Activated naive CD4-positive, alpha-beta T cell treated with anti-CD3 and anti-CD28 coated beads for 36 hours (primary cell): ENCODE data around the gene CBX4. TPM values are rescaled to one million over a fixed set of nuclear protein-coding genes. Genes with fewer than 3 reads are reported as not detected.

ENCODE experiments used
- CTCF ChIA-PET: fragments of 350-600 bp; sonication (Branson Sonifier 250); formaldehyde crosslinking; loops from one replicate; lab custom pipeline; 2021; ENCODE audit warnings: antibody characterized with exemption; lab: Charles Lee
- DNase-seq: peaks from one replicate; pipeline ENCODE4 v3.0.0-alpha.2; 2020
- H3K27ac Mint-ChIP-seq: one replicate; pipeline ENCODE4 v1.8.0; 2021; ENCODE audit warnings: mild to moderate bottlenecking, mixed read lengths
- H3K27me3 Mint-ChIP-seq: one replicate; pipeline ENCODE4 v1.8.0; 2021; ENCODE audit warnings: low read depth, mixed read lengths
- H3K36me3 Mint-ChIP-seq: one replicate; pipeline ENCODE4 v1.8.0; 2021; ENCODE audit warnings: low read depth, mixed read lengths
- H3K4me1 Mint-ChIP-seq: one replicate; pipeline ENCODE4 v1.8.0; 2021; ENCODE audit warnings: low read depth, mixed read lengths
- H3K4me3 Mint-ChIP-seq: one replicate; pipeline ENCODE4 v1.8.0; 2021; ENCODE audit warnings: mild to moderate bottlenecking, moderate library complexity, mixed read lengths
- H3K9me3 Mint-ChIP-seq: one replicate; pipeline ENCODE4 v1.8.0; 2021; ENCODE audit warnings: mixed read lengths
- intact Hi-C: fragments of 100-400 bp; cut with micrococcal nuclease; formaldehyde crosslinking; loops from one replicate; pipeline ENCODE4 v1.15.1; 2023
- total RNA-seq, 2 experiments: library from RNA; stranded (reverse); gene quantifications; one replicate each; pipeline ENCODE4 v1.2.3, GENCODE V29; 2021

Gene CBX4
- total RNA-seq, 2 experiments from 2014 or later: 22.7 to 26.3 TPM

- CTCF ChIA-PET: interaction anchor here (0.7 to 1.7 kb wide), 2 partner anchors 10 to 164 kb away, joined by 3 to 4 read pairs; no protein-coding TSS in a partner anchor
- Mint-ChIP-seq H3K9me3 (no peaks in the 10 kb centered on the region), H3K4me3 (no peak overlapping the region), H3K27ac (no peak overlapping the region), H3K36me3 (no peaks in the 10 kb centered on the region), H3K27me3 (peaks cover 7% of the 10 kb centered on the region), H3K4me1 (peaks cover 4% of the 10 kb centered on the region)
- intact Hi-C loops: no loop called here
- no peak for DNase-seq
Observed at GRCh38 chr17:79821331-79822095, 17.7 kb downstream of the CBX4 start.

- CTCF ChIA-PET: interaction anchor here (1.7 kb wide), 1 partner anchor 9 kb away, joined by 4 read pairs; no protein-coding TSS in a partner anchor
- Mint-ChIP-seq H3K9me3 (no peaks in the 10 kb centered on the region), H3K27ac (no peak overlapping the region), H3K36me3 (no peaks in the 10 kb centered on the region), H3K4me3 (no peak overlapping the region), H3K27me3 (peaks cover 12% of the 10 kb centered on the region), H3K4me1 (no peaks in the 10 kb centered on the region)
- intact Hi-C loops: no loop called here
- DNase-seq: no peak
Observed at GRCh38 chr17:79820959-79821330, 18.3 kb downstream of the CBX4 start.

- H3K4me3 Mint-ChIP-seq: no peak overlapping the region
- intact Hi-C loops: no loop called here
- no peaks in the 10 kb centered on the region for H3K36me3 Mint-ChIP-seq
- no peak overlapping the region for H3K27ac Mint-ChIP-seq
- CTCF ChIA-PET: interaction anchor here (0.6 to 3.2 kb wide), 3 partner anchors 12 to 36 kb away, joined by 3 to 14 read pairs (median 4); no protein-coding TSS in a partner anchor
- no peak for DNase-seq
- H3K27me3 Mint-ChIP-seq: peaks cover 13% of the 10 kb centered on the region
- no peaks in the 10 kb centered on the region for H3K4me1 Mint-ChIP-seq
- H3K9me3 Mint-ChIP-seq: no peaks in the 10 kb centered on the region
Observed at GRCh38 chr17:79819534-79820276, 19.5 kb downstream of the CBX4 start.

GRCh38 chr17:79819085-79819484 lies 20.2 kb downstream of the CBX4 start:
- peaks cover 5% of the 10 kb centered on the region for H3K4me1 Mint-ChIP-seq
- H3K4me3 Mint-ChIP-seq: no peak overlapping the region
- CTCF ChIA-PET: interaction anchor here (0.6 to 3.2 kb wide), 3 partner anchors 11 to 36 kb away, joined by 3 to 14 read pairs (median 4); no protein-coding TSS in a partner anchor
- H3K36me3 Mint-ChIP-seq: no peaks in the 10 kb centered on the region
- peaks cover 18% of the 10 kb centered on the region for H3K27me3 Mint-ChIP-seq
- no peak for DNase-seq
- no peaks in the 10 kb centered on the region for H3K9me3 Mint-ChIP-seq
- H3K27ac Mint-ChIP-seq: no peak overlapping the region
- intact Hi-C loops: no loop called here

GRCh38 chr17:79818026-79818758 lies 21.0 kb downstream of the CBX4 start:
- Mint-ChIP-seq H3K36me3 (no peaks in the 10 kb centered on the region), H3K27ac (no peak overlapping the region)
- intact Hi-C loops: no loop called here

GRCh38 chr17:79815836-79816461 lies 23.3 kb downstream of the CBX4 start:
- H3K4me3 Mint-ChIP-seq: no peak overlapping the region
- no peak overlapping the region for H3K27ac Mint-ChIP-seq
- peaks cover 17% of the 10 kb centered on the region for H3K4me1 Mint-ChIP-seq
- H3K36me3 Mint-ChIP-seq: no peaks in the 10 kb centered on the region
- CTCF ChIA-PET: no interaction called here
- H3K9me3 Mint-ChIP-seq: no peaks in the 10 kb centered on the region
- peaks cover 31% of the 10 kb centered on the region for H3K27me3 Mint-ChIP-seq
- DNase-seq: no peak
- intact Hi-C loops: no loop called here

More at GRCh38 chr17:79818026-79818758, 21.0 kb downstream of the CBX4 start:
- peaks cover 19% of the 10 kb centered on the region for H3K27me3 Mint-ChIP-seq
- no peak overlapping the region for H3K4me3 Mint-ChIP-seq
- CTCF ChIA-PET: interaction anchor here (0.5 to 3.2 kb wide), 4 partner anchors 11 to 662 kb away, joined by 3 to 14 read pairs (median 4); no protein-coding TSS in a partner anchor
- DNase-seq: no peak
- no peaks in the 10 kb centered on the region for H3K9me3 Mint-ChIP-seq
- H3K4me1 Mint-ChIP-seq: peaks cover 6% of the 10 kb centered on the region

- H3K4me1 Mint-ChIP-seq: peaks cover 20% of the 10 kb centered on the region
Observed at GRCh38 chr17:79814974-79815835, 24.0 kb downstream of the CBX4 start.

GRCh38 chr17:79814127-79814973 lies 24.9 kb downstream of the CBX4 start:
- CTCF ChIA-PET: interaction anchor here (1.5 kb wide), 1 partner anchor 21 kb away, joined by 3 read pairs; no protein-coding TSS in a partner anchor
- intact Hi-C loops: no loop called here
- no peak for DNase-seq
- peak overlapping the region; percentile 11 for H3K4me3 Mint-ChIP-seq
- peaks cover 22% of the 10 kb centered on the region for H3K4me1 Mint-ChIP-seq
- H3K27ac Mint-ChIP-seq: no peak overlapping the region
- H3K27me3 Mint-ChIP-seq: peaks cover 35% of the 10 kb centered on the region
- H3K36me3 Mint-ChIP-seq: no peaks in the 10 kb centered on the region
- H3K9me3 Mint-ChIP-seq: no peaks in the 10 kb centered on the region

More at GRCh38 chr17:79814974-79815835, 24.0 kb downstream of the CBX4 start:
- intact Hi-C loops: no loop called here
- CTCF ChIA-PET: interaction anchor here (1.5 kb wide), 1 partner anchor 20 kb away, joined by 3 read pairs; no protein-coding TSS in a partner anchor
- Mint-ChIP-seq H3K9me3 (no peaks in the 10 kb centered on the region), H3K27me3 (peaks cover 35% of the 10 kb centered on the region), H3K4me3 (no peak overlapping the region), H3K27ac (no peak overlapping the region), H3K36me3 (no peaks in the 10 kb centered on the region)
- no peak for DNase-seq

- H3K9me3 Mint-ChIP-seq: no peaks in the 10 kb centered on the region
- H3K27ac Mint-ChIP-seq: no peak overlapping the region
- intact Hi-C loops: no loop called here
- H3K27me3 Mint-ChIP-seq: peaks cover 44% of the 10 kb centered on the region
- H3K4me3 Mint-ChIP-seq: no peak overlapping the region
- CTCF ChIA-PET: interaction anchor here (0.8 to 1.5 kb wide), 3 partner anchors 22 to 29 kb away, joined by 3 read pairs; no protein-coding TSS in a partner anchor
- H3K36me3 Mint-ChIP-seq: no peaks in the 10 kb centered on the region
- peaks cover 24% of the 10 kb centered on the region for H3K4me1 Mint-ChIP-seq
- DNase-seq: no peak
Observed at GRCh38 chr17:79813297-79814126, 25.7 kb downstream of the CBX4 start.
